ENCODE results near the gene CYRIA.

The CYRIA gene

GRCh38 chr2:16652296-16653082 is 13.1 kb downstream of the CYRIA start:
- no peak for TF ChIP-seq CTCF (conservative IDR thresholded peaks at IDR 0.05; ENCODE audit: low read depth, low read length)
- DNase-seq (ENCODE audit: low read depth) = no peak
- no peak overlapping the region for H3K4me3 ChIP-seq (ENCODE audit: low read length)

GRCh38 chr2:16650287-16651249 is 15.1 kb downstream of the CYRIA start:
- DNase-seq (ENCODE audit: low read depth) = no peak
- no peak for TF ChIP-seq CTCF (conservative IDR thresholded peaks at IDR 0.05; ENCODE audit: low read depth, low read length)
- peak overlapping the region; percentile 42 for H3K4me3 ChIP-seq (ENCODE audit: low read length)

- TF ChIP-seq CTCF (conservative IDR thresholded peaks at IDR 0.05; ENCODE audit: low read depth, low read length) = no peak
- H3K4me3 ChIP-seq (ENCODE audit: low read length) = no peak overlapping the region
- DNase-seq (ENCODE audit: low read depth) = no peak
These were observed 16.0 kb downstream of the CYRIA start for GRCh38 chr2:16649353-16650286.

GRCh38 chr2:16647992-16648617 is 17.5 kb downstream of the CYRIA start:
- H3K4me3 ChIP-seq (ENCODE audit: low read length) = no peak overlapping the region
- TF ChIP-seq CTCF (conservative IDR thresholded peaks at IDR 0.05; ENCODE audit: low read depth, low read length) = no peak
- no peak for DNase-seq (ENCODE audit: low read depth)

- no peak overlapping the region for H3K4me3 ChIP-seq (ENCODE audit: low read length)
- no peak for TF ChIP-seq CTCF (conservative IDR thresholded peaks at IDR 0.05; ENCODE audit: low read depth, low read length)
- DNase-seq (ENCODE audit: low read depth) = no peak
These were observed 19.7 kb downstream of the CYRIA start for GRCh38 chr2:16645775-16646559.

Data from retinal pigment epithelial cell (primary cell).